Measurements from ENCODE around the gene DPH1. TPM values are rescaled to one million over a fixed set of nuclear protein-coding genes. Genes with fewer than 3 reads are reported as not detected.

Gene DPH1
- total RNA-seq, 6 experiments from 2014 or later = 65.9 to 81.6 (median 71.8) TPM

- TF ChIP-seq, protein P1, sequence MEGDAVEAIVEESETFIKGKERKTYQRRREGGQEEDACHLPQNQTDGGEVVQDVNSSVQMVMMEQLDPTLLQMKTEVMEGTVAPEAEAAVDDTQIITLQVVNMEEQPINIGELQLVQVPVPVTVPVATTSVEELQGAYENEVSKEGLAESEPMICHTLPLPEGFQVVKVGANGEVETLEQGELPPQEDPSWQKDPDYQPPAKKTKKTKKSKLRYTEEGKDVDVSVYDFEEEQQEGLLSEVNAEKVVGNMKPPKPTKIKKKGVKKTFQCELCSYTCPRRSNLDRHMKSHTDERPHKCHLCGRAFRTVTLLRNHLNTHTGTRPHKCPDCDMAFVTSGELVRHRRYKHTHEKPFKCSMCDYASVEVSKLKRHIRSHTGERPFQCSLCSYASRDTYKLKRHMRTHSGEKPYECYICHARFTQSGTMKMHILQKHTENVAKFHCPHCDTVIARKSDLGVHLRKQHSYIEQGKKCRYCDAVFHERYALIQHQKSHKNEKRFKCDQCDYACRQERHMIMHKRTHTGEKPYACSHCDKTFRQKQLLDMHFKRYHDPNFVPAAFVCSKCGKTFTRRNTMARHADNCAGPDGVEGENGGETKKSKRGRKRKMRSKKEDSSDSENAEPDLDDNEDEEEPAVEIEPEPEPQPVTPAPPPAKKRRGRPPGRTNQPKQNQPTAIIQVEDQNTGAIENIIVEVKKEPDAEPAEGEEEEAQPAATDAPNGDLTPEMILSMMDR (IDR thresholded peaks at IDR 0.05) = no peak
- peaks cover 40% of the 10 kb centered on the region for H3K27me3 Mint-ChIP-seq (ENCODE audit: insufficient read depth)
- no peaks in the 10 kb centered on the region; the same call in 1 of the 2 replicates for H3K9me3 Mint-ChIP-seq
- peaks cover 23% of the 10 kb centered on the region for H3K36me3 Mint-ChIP-seq (ENCODE audit: low read depth)
- H3K4me3 Mint-ChIP-seq = peak overlapping the region; percentile 13; the same call in 1 of the 2 replicates
- DNase-seq = no peak
- peak overlapping the region; percentile 95 for H3K27ac Mint-ChIP-seq
- peaks cover 67% of the 10 kb centered on the region for H3K4me1 Mint-ChIP-seq (ENCODE audit: low read depth)
Measured at GRCh38 chr17:2060681-2061440, 30.9 kb downstream of the DPH1 start.

GRCh38 chr17:2061441-2061958 lies 31.5 kb downstream of the DPH1 start:
- H3K9me3 Mint-ChIP-seq = no peaks in the 10 kb centered on the region; the same call in 1 of the 2 replicates
- H3K27me3 Mint-ChIP-seq (ENCODE audit: insufficient read depth) = peaks cover 45% of the 10 kb centered on the region
- TF ChIP-seq, protein P1 (IDR thresholded peaks at IDR 0.05) = no peak
- peak overlapping the region; percentile 95 for H3K27ac Mint-ChIP-seq
- peaks cover 30% of the 10 kb centered on the region for H3K36me3 Mint-ChIP-seq (ENCODE audit: low read depth)
- H3K4me1 Mint-ChIP-seq (ENCODE audit: low read depth) = peaks cover 73% of the 10 kb centered on the region
- peak overlapping the region; percentile 9; the same call in 1 of the 2 replicates for H3K4me3 Mint-ChIP-seq
- no peak for DNase-seq

- TF ChIP-seq, protein P1 (IDR thresholded peaks at IDR 0.05) = no peak
- Mint-ChIP-seq H3K9me3 (no peaks in the 10 kb centered on the region; the same call in 1 of the 2 replicates), H3K36me3 (ENCODE audit: low read depth) (peaks cover 36% of the 10 kb centered on the region), H3K27me3 (ENCODE audit: insufficient read depth) (peaks cover 48% of the 10 kb centered on the region), H3K4me3 (peak overlapping the region; percentile 27), H3K27ac (peak overlapping the region; percentile 95), H3K4me1 (ENCODE audit: low read depth) (peaks cover 85% of the 10 kb centered on the region)
- no peak for DNase-seq
Measured at GRCh38 chr17:2062571-2063183, 32.7 kb downstream of the DPH1 start.

DNA sequence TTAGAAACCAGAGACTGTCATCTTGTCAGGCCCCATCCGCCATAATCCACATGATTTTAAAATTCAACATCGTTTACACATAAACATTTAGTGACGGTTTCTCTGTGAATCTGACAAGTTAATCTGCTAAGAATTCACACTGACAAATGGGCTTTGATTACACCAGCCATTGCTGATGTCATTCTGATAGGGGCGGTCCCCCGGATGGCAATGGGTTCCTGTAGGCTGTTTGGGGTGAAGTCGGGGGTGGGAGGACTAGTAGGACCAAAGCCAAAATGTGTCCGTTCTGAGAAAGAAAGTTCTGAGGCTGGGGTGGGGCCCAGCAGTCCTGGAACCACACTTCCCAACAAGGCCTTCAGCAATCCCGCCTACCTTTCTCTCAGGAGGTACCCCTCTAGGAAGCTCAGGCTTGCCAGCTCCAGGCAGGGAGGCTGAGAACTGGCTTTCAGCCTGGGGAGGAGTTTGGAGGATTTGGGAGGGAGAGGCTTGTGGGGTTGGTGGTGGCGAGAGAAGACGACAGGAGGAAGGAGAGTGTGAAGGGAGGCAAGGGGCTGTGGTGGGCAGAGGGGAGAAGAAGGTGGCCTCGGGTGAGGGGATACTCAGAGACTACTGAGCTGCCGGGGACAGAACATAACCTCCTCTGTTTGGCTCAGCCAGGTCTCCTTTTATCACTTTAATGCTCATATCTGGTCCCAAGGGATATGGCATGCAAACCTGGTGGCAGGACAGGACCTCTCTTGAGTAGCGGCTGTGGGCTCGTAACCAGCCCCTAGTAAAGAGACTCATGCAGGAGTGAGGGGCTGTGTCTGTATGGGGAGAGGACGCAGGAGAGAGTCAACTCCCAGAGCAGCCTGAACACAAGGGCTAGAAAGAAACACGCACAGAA lies 33.6 kb downstream of the DPH1 start:
- Mint-ChIP-seq H3K27ac (peak overlapping the region; percentile 95), H3K36me3 (ENCODE audit: low read depth) (peaks cover 36% of the 10 kb centered on the region), H3K4me1 (ENCODE audit: low read depth) (peaks cover 93% of the 10 kb centered on the region), H3K27me3 (ENCODE audit: insufficient read depth) (peaks cover 50% of the 10 kb centered on the region), H3K4me3 (peak overlapping the region; percentile 27), H3K9me3 (no peaks in the 10 kb centered on the region; the same call in 1 of the 2 replicates)
- no peak for DNase-seq
- TF ChIP-seq, protein P1 (IDR thresholded peaks at IDR 0.05) = no peak

DNA sequence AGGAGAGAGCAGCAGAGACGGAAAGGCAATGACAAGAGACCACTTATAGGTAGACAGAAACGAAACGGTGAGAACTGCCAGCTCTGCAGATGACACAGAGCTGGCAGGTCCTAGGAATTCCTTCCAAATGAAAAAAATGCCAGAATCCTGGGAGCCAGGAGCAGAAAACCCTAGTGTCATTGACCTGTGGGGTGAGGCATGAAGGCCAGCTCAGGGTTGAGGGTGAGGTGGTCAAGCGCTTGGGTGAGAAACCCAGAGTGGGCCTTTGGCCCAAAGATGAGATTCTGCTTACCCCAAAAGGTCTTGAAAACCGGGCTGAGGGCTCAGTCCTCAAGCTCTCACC lies 34.2 kb downstream of the DPH1 start:
- Mint-ChIP-seq H3K4me1 (ENCODE audit: low read depth) (peaks cover 100% of the 10 kb centered on the region), H3K27ac (peak overlapping the region; percentile 95), H3K27me3 (ENCODE audit: insufficient read depth) (peaks cover 55% of the 10 kb centered on the region), H3K4me3 (peak overlapping the region; percentile 27), H3K36me3 (ENCODE audit: low read depth) (peaks cover 42% of the 10 kb centered on the region), H3K9me3 (no peaks in the 10 kb centered on the region; the same call in 1 of the 2 replicates)
- TF ChIP-seq, protein P1 (IDR thresholded peaks at IDR 0.05) = no peak
- no peak for DNase-seq

Data from HFFc6 (cell line).